Kidney epithelial cell (primary cell): ENCODE data around the gene XAB2. TPM values are rescaled to one million over a fixed set of nuclear protein-coding genes. Genes with fewer than 3 reads are reported as not detected.

ENCODE experiments used
- DNase-seq: peaks from one replicate; pipeline ENCODE4 v3.0.0-alpha.2; 2010; ENCODE audit warnings: low read depth
- H3K27me3 ChIP-seq: 2 replicates; pipeline ENCODE4 v1.6.0; 2011; ENCODE audit warnings: low read length; ENCODE audit not compliant: control insufficient read depth, insufficient read depth
- H3K36me3 ChIP-seq: 2 replicates; pipeline ENCODE4 v1.5.1; 2011; ENCODE audit warnings: low read length; ENCODE audit not compliant: control insufficient read depth, insufficient read depth
- H3K4me3 ChIP-seq: 2 replicates; pipeline ENCODE4 v1.5.1; 2011; ENCODE audit warnings: low read depth, mild to moderate bottlenecking, control low read depth, low read length
- CTCF ChIP-seq: IDR thresholded peaks from 2 replicates; pipeline ENCODE4 v1.5.1; 2011; ENCODE audit warnings: mild to moderate bottlenecking, moderate library complexity, low read length, control low read depth, inconsistent platforms; ENCODE audit not compliant: insufficient read depth, poor library complexity, severe bottlenecking
- total RNA-seq: library from RNA; depleted of rRNA; stranded (reverse); fragments of >200 nt; gene quantifications from 2 replicates; pipeline ENCODE4 v1.2.3, GENCODE V29; 2015

XAB2 gene
- total RNA-seq, 1 donor from 2014 or later, result 48.1 TPM

- Histone ChIP-seq H3K36me3 (no peaks in the 10 kb centered on the region), H3K27me3 (peaks cover 6% of the 10 kb centered on the region), H3K4me3 (no peak overlapping the region)
- DNase-seq, result no peak
- no peak for TF ChIP-seq CTCF
Observed at GRCh38 chr19:7575434-7576040, 53.8 kb downstream of the XAB2 start.

DNA sequence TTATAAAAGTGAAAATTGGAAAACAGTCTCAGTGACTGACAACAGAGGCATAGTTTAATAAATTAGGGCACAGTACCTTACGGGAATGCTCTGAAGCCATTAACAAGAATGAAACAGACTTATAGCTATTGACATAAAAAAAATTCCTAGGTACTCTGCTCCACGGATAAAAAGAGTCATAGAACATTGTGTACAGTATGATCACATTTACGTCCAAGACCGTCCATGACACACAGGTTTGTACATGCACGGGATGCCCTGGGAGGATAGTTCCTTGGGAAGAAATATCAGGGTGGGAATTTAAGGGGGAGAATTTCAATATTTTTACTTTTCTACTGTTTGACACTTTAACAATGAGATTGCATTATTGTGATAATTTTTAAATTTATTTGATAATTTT, 58.6 kb downstream of the XAB2 start:
- no peak overlapping the region for H3K4me3 ChIP-seq
- H3K27me3 ChIP-seq, result no peaks in the 10 kb centered on the region
- TF ChIP-seq CTCF, result no peak
- no peaks in the 10 kb centered on the region for H3K36me3 ChIP-seq
- DNase-seq, result no peak

Other genes with a start within 250 kb of the XAB2 start
- gene PEX11G, start 140.5 kb downstream of the XAB2 start, total RNA-seq, result 5.5 and 8.9 TPM in 2 replicates
- gene ZNF358, start 113.4 kb downstream of the XAB2 start, total RNA-seq, result 67.4 and 76.1 TPM in 2 replicates
- 13.7 and 15.3 TPM in 2 replicates for gene MCOLN1, start 106.9 kb downstream of the XAB2 start, total RNA-seq
- 134 and 163 TPM in 2 replicates for gene PNPLA6, start 93.8 kb downstream of the XAB2 start, total RNA-seq
- 12.6 and 17.2 TPM in 2 replicates for gene CAMSAP3, start 33.7 kb downstream of the XAB2 start, total RNA-seq
- gene PET100, start 248 bp upstream of the XAB2 start, total RNA-seq, result 9.9 and 30.2 TPM in 2 replicates
- gene PCP2, start 4.2 kb upstream of the XAB2 start, total RNA-seq, result 0.75 TPM in 1 of 2 replicates, not detected in the other
- gene STXBP2, start 7.6 kb upstream of the XAB2 start, total RNA-seq, result 65.7 and 73.9 TPM in 2 replicates
- 1.7 TPM in 1 of 2 replicates, not detected in the other for gene RETN, start 39.5 kb upstream of the XAB2 start, total RNA-seq
- not detected in 2 replicates for gene MCEMP1, start 47.5 kb upstream of the XAB2 start, total RNA-seq
- 117 and 148 TPM in 2 replicates for gene TRAPPC5, start 51.3 kb upstream of the XAB2 start, total RNA-seq
- not detected in 2 replicates for gene FCER2, start 72.6 kb upstream of the XAB2 start, total RNA-seq
- gene CLEC4G, start 102.6 kb upstream of the XAB2 start, total RNA-seq, result not detected in 2 replicates
- gene CD209, start 118.0 kb upstream of the XAB2 start, total RNA-seq, result 0.04 and 0.07 TPM in 2 replicates
- 0.27 TPM in 1 of 2 replicates, not detected in the other for gene CLEC4M, start 133.7 kb upstream of the XAB2 start, total RNA-seq
- gene EVI5L, start 200.7 kb upstream of the XAB2 start, total RNA-seq, result 9.9 and 16.4 TPM in 2 replicates
- 1.0 and 1.2 TPM in 2 replicates for gene PRR36, start 244.8 kb upstream of the XAB2 start, total RNA-seq